Measurements from ENCODE around the gene MAGEA6.
"Not testable (repeated sequence)": the region's sequence is repeated elsewhere in the genome, so short reads cannot be mapped to it uniquely, and the experiment has no call there.

Gene MAGEA6, protein sequence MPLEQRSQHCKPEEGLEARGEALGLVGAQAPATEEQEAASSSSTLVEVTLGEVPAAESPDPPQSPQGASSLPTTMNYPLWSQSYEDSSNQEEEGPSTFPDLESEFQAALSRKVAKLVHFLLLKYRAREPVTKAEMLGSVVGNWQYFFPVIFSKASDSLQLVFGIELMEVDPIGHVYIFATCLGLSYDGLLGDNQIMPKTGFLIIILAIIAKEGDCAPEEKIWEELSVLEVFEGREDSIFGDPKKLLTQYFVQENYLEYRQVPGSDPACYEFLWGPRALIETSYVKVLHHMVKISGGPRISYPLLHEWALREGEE

DNA sequence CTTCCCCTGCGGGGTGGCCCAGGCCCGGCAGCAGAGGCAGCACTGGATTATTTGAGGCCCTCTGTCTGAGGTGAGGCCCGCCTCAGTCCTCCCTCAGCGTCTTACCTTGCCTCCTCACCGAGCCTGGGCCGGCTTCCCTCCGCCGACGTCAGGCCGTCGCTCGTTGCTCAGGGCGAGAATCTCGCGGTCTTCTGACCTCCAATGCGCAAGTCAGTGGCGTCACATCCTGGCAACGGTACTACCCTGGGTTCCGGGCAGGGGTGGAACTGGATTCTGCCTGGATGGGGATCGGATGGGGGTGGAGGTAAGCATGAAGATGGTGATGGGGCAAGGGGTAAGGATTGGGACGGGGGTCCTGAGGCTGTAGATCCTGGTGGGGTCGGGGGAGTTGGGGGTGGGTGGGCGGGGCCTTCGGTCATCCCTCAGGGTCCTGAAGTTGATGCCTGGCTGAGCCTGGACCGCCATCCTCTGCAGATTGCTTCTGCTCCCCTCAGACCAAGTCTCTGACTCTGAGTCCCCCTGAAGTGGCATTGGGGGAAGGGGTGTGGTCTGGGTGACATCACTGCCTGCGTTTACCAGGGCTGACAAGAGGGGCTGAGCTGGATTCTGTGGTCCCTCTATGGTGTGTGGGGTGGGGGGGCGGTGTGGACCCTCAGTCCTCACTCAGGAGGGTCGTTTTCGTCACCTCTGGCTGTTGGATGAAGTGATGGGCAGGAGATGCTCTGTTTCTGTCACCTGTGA is at the start of gene MAGEA6:
MAGEA6 (minus strand) TSS at position 141 of the 741 bp plus-strand sequence. CDS start 2,039 bp downstream, outside the sequence.
- DNase-seq (ENCODE audit: low spot score in 2 of 2); H3K4me1 Mint-ChIP-seq; H3K4me3 Mint-ChIP-seq; H3K9me3 Mint-ChIP-seq; H3K36me3 Mint-ChIP-seq; H3K27ac Mint-ChIP-seq; ATAC-seq: not testable (repeated sequence)

DNA sequence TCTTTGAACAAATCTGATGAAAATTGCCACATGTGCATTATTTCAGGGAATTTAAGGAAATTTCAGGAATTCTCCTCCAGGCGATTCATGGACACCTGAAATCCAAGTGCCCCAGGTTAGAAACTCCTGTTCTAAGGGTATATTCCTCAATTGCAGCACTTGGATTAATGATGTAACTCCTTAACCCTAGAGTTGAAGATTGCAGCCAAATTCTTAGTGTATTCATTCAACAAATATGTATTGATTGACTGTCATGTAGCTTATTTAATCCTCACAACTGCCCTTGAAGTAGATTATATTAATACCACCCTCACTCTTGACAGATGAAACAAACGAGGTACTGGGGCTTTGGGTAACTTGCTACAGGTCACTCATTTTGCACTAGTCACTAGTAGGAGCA is 49.8 kb upstream of the MAGEA6 start:
- Mint-ChIP-seq H3K4me1 (peaks cover under 1% of the 10 kb centered on the region), H3K27ac (no peak overlapping the region), H3K4me3 (no peak overlapping the region), H3K9me3 (no peaks in the 10 kb centered on the region), H3K36me3 (no peaks in the 10 kb centered on the region)
- ATAC-seq = no peak
- no peak for DNase-seq (ENCODE audit: low spot score in 2 of 2)

DNA sequence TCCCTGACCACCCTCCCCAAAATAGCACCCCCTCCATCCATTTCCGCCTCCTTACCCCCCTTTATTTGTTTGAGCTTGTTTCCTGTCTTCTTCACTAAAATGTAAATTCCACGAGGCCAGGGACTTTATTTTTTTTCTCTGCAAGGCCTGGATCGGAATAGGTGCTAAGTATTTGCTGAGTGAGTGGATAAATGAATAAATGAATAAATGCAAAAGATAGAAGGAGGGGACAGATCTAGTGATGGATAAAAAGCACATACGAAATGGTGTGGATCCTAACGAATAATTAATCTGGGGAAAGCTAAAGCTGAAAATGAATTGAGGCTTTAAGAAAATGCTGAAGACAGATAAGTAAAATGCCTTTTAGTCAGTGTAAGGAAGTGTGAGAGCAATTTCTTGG is 48.9 kb upstream of the MAGEA6 start:
- Mint-ChIP-seq H3K36me3 (no peaks in the 10 kb centered on the region), H3K4me3 (no peak overlapping the region), H3K27ac (no peak overlapping the region), H3K9me3 (no peaks in the 10 kb centered on the region), H3K4me1 (peaks cover 8% of the 10 kb centered on the region)
- DNase-seq (ENCODE audit: low spot score in 2 of 2) = no peak
- ATAC-seq = no peak

DNA sequence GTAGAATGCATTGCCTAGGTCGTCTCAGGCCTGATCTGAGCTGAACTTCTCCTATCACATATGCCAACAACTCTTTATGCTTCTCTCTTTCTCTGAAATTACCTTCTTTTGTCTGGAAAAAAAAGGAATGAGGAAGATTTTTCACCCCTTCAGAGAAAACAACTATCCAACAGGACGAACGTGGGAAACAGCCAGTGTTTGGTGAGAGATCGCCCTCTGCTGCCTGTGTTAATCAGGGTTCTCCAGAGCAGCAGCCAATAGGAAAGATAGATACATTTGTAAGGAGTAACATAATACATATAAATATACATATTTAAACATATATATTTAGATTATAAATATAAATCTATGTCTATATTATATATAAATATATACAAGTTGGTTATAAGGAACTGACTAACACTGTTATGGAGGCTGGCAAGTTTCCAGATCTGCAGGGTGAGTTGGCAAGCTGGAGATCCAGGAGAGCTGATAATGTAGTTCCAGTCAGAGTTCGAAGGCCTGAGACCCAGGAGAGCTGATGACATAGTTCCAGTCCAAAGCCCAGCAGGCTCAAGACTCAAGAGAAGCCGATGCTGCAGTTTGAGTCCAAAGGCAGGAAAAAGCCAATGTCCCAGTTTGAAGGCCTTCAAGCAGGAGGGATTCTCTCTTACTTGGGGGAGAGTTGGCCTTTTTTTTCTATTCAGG is 47.7 kb upstream of the MAGEA6 start:
- no peak overlapping the region for H3K4me3 Mint-ChIP-seq
- ATAC-seq (no peak), DNase-seq (ENCODE audit: low spot score in 2 of 2) (no peak)
- no peaks in the 10 kb centered on the region for H3K36me3 Mint-ChIP-seq
- no peaks in the 10 kb centered on the region for H3K9me3 Mint-ChIP-seq
- H3K27ac Mint-ChIP-seq = no peak overlapping the region
- peaks cover 8% of the 10 kb centered on the region for H3K4me1 Mint-ChIP-seq

DNA sequence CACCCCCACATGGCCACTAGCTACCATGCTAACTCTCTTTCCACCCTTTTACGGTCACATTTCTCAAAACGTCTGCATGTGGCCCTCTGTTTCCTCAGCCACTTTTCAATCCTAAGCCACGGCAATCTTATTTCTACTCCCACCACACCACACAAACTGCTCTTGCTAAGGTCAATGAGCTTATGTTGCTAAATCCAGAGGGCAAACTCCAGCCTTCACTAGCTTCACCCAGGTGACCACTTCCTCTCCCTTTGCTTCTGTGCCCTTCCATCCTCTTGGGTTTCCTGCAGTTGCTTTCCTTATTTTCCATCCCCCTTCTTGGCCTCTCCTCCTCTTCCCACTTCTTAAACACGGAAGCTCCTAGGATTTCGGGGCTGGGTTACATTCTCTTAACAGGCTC is 44.6 kb upstream of the MAGEA6 start:
- Mint-ChIP-seq H3K4me1 (peaks cover 8% of the 10 kb centered on the region), H3K4me3 (no peak overlapping the region), H3K27ac (no peak overlapping the region), H3K9me3 (no peaks in the 10 kb centered on the region), H3K36me3 (no peaks in the 10 kb centered on the region)
- ATAC-seq (no peak), DNase-seq (ENCODE audit: low spot score in 2 of 2) (no peak)

DNA sequence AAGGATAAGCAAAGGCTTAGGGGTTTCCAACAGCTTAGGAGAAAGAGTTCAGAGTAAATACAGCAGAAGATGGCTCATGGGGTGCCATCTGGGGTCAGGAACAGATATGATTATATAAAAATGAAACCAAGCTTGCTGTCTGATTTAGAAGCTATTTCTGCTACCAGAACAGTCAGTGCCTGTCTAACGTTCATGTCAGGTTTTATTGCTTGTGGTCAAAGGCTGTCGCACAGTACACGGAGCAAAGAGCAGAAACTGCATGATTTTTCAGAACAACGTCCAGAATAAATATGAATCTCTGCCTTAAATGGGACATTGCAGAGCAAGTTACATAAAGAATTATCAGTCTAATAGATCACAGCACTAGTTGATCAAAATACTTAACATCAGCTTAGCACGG is 43.7 kb upstream of the MAGEA6 start:
- DNase-seq (ENCODE audit: low spot score in 2 of 2) (no peak), ATAC-seq (no peak)
- peaks cover 8% of the 10 kb centered on the region for H3K4me1 Mint-ChIP-seq
- no peaks in the 10 kb centered on the region for H3K9me3 Mint-ChIP-seq
- no peak overlapping the region for H3K27ac Mint-ChIP-seq
- no peaks in the 10 kb centered on the region for H3K36me3 Mint-ChIP-seq
- no peak overlapping the region for H3K4me3 Mint-ChIP-seq

DNA sequence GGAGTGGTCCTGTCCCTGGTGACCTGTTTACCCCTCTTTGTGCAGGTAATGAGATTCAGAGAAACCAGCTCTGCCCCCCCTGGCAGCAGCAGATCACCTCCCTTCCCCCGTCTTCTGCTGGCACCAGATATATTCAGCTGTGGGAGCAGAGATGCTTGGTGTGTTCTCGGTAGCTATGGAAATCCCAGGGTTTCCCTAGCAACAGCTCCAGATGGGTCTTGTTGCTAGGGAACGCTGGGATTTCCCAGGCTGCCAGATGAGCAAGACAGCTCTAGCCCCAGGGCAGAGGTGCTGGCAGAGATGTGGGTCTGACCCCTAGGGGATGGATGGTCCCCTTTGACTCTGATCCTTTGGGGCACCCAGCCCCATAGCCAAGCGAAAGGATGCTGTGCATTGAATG is 40.9 kb upstream of the MAGEA6 start:
- Mint-ChIP-seq H3K4me1 (peaks cover 14% of the 10 kb centered on the region), H3K4me3 (no peak overlapping the region), H3K27ac (no peak overlapping the region), H3K9me3 (no peaks in the 10 kb centered on the region), H3K36me3 (no peaks in the 10 kb centered on the region)
- ATAC-seq (no peak), DNase-seq (ENCODE audit: low spot score in 2 of 2) (no peak)

DNA sequence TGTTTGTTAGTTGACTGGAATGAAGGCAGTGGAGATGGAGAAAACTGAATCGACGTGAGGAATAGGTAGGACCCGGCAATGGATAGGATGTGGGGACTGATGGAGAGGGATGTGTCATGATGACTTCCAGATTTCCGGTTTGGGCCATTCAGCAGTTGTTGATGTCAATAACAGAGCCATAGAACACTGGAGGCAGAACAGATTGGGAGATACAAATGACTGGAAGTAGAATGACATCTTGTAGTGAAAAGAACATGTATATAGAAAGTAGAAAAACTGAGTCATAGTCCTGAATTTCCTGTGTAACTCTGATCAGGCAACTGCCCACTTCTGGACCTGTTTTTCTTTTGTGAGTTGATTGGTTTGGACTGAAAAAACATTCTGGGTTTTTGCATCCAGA is 36.5 kb upstream of the MAGEA6 start:
- Mint-ChIP-seq H3K4me1 (peaks cover 6% of the 10 kb centered on the region), H3K27ac (no peak overlapping the region), H3K36me3 (no peaks in the 10 kb centered on the region), H3K4me3 (no peak overlapping the region), H3K9me3 (no peaks in the 10 kb centered on the region)
- DNase-seq (ENCODE audit: low spot score in 2 of 2) (no peak), ATAC-seq (peak; percentile 58)

DNA sequence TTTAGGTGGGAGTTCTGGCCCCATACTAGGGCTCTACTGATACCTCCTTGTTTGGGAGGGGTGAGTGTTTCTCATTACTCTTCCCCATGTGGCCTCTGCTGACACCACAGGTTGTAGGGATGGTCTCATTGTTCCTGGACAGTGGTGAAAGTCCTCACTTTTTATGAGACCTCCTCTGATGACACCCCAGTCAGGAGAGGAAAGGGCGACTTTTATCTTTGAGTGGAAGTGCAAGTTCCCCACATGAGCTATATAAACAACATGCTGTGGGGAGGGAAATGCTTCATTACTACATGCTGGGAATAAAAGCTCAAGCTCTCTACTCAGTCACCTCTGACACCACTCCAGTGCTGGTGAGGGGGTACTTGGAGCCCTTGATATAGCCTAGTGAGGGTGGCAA is 29.5 kb upstream of the MAGEA6 start:
- Mint-ChIP-seq H3K27ac (no peak overlapping the region), H3K36me3 (no peaks in the 10 kb centered on the region)
- no peak for ATAC-seq

DNA sequence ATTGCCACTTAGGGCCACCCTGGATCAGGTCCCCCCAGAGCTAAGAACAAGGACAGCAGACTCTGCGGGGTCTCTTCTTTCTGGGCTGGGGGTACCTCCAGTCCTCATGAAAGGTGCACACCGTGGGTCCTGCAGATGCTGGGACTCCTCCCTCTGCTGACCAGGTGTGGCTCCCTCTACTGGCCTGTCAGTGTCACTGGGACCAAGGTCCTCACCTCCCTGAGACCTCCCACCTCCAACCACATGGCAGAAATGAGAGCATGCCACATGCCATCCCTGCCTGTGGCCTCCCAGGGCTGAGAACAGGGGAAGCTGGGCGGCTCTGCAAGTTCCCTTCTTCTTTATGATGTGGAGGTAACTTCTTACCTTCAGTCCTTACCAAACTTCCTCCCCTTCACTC is 17.6 kb upstream of the MAGEA6 start:
- not testable (repeated sequence) for H3K36me3 Mint-ChIP-seq; DNase-seq (ENCODE audit: low spot score in 2 of 2); H3K27ac Mint-ChIP-seq; H3K4me1 Mint-ChIP-seq; H3K4me3 Mint-ChIP-seq; H3K9me3 Mint-ChIP-seq
- ATAC-seq = peak; percentile 60

More for the DNA sequence above, 29.5 kb upstream of the MAGEA6 start:
- H3K4me3 Mint-ChIP-seq = no peak overlapping the region
- no peaks in the 10 kb centered on the region for H3K4me1 Mint-ChIP-seq
- no peak for DNase-seq (ENCODE audit: low spot score in 2 of 2)
- no peaks in the 10 kb centered on the region for H3K9me3 Mint-ChIP-seq

DNA sequence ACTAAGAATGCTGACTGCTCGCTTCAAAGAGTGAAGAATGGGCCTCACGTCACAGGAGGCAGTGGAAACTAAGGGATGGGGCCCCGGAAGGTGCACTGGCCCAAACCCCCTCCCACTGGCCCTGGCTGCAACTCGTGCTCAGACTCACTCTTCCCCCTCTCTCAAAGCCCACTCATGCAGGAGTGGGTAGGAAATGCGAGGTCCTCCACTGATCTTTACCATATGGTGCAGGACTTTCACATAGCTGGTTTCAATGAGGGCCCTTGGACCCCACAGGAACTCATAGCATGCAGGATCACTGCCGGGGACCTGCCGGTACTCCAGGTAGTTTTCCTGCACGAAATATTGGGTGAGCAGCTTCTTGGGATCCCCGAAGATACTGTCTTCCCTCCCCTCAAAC is 2.9 kb downstream of the MAGEA6 start:
- not testable (repeated sequence) for H3K27ac Mint-ChIP-seq; ATAC-seq; DNase-seq (ENCODE audit: low spot score in 2 of 2); H3K4me1 Mint-ChIP-seq; H3K4me3 Mint-ChIP-seq; H3K9me3 Mint-ChIP-seq; H3K36me3 Mint-ChIP-seq

DNA sequence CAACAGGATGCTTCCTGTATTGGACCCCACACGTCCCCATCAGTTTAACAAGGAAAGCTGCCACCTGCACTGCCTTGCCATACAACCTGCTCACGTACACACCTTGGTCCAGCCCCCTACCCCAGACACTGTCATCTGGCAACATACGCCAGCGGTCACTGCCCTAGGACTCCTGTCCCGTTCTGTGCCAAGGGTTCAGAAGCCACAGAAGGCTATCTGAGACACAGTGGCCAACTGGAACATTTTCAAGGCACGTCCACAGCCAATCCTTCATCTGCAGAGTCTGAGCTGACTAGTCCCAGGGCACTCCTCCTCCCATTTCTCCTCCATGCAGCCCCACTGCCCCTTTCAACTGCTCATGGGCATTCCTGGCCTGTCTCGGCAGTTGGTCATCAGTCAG is 7.9 kb downstream of the MAGEA6 start:
- not testable (repeated sequence) for DNase-seq (ENCODE audit: low spot score in 2 of 2); ATAC-seq; H3K27ac Mint-ChIP-seq; H3K9me3 Mint-ChIP-seq; H3K36me3 Mint-ChIP-seq; H3K4me1 Mint-ChIP-seq; H3K4me3 Mint-ChIP-seq

DNA sequence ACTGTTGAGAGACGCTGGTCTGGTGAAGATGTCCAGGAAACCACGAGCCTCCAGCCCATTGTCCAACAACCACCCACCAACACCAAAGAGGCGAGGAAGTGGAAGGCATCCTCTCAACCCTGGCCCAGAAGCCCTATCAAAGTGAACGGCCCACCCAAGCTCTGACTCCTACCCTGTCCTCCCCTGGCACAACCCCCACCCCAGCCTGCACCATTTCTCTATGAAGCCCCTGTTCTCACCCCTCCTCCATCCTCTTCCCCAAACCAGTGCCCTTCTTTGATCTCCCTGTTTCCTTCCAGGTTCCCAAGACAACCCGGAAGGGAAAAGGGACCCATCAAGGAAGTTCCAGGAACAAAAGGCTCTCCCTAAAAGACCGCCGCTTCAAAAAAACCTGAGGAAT is 9.9 kb downstream of the MAGEA6 start:
- ATAC-seq; H3K27ac Mint-ChIP-seq; H3K9me3 Mint-ChIP-seq; H3K4me3 Mint-ChIP-seq; DNase-seq (ENCODE audit: low spot score in 2 of 2); H3K36me3 Mint-ChIP-seq; H3K4me1 Mint-ChIP-seq: not testable (repeated sequence)

DNA sequence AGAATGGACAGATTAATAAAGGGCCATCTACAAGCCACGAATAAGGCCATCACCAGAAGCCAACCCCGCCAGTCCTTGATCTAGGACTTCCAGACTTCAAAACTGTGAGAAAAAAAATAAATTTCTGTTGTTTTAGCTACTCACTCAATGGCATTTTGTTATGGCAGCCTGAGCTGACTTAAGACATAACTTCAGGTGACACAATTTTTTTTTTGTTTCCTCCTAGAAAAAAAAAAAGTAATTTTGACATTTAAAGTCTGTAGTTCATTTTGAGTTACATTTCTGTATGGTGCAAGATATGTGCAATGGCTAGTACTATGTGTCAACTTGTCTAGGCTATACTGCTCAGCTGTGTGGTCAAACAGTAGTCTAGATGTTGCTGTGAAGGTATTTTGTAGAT is 10.6 kb downstream of the MAGEA6 start, which contains the start of gene CSAG3:
CSAG3 (plus strand) TSS at position 301 of the 400 bp plus-strand sequence.
- H3K4me1 Mint-ChIP-seq; ATAC-seq; H3K36me3 Mint-ChIP-seq; DNase-seq (ENCODE audit: low spot score in 2 of 2); H3K9me3 Mint-ChIP-seq; H3K4me3 Mint-ChIP-seq; H3K27ac Mint-ChIP-seq: not testable (repeated sequence)

DNA sequence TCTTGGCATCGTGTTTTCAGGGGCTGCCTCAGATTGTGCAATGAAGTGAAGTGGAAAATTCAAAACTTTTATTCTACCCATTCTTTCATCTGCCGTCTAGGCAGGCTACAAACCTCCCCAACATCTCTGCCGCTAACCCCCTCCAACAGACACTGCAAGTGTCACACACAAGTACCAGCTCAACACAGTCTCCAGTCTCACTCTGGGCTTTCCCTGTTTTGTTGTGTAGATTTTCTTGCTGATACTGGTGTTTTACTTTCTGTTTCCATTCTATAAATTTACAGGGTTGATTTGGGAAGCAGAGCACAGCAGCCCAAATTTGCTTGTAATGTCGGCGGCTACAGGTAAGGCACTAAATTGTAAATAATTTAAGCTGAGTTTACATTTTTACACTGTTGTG is 14.6 kb downstream of the MAGEA6 start:
- not testable (repeated sequence) for H3K9me3 Mint-ChIP-seq; H3K36me3 Mint-ChIP-seq; H3K4me1 Mint-ChIP-seq; H3K4me3 Mint-ChIP-seq; H3K27ac Mint-ChIP-seq; ATAC-seq; DNase-seq (ENCODE audit: low spot score in 2 of 2)

Measured in stimulated activated effector memory CD8-positive, alpha-beta T cell treated with anti-CD3 and anti-CD28 coated beads, Interleukin-12 subunit alpha, Interleukin-12 subunit beta, amount 100 ng/mL, for 72 hours (primary cell).